Measurements from ENCODE around the gene CD300LF. TPM values are rescaled to one million over a fixed set of nuclear protein-coding genes. Genes with fewer than 3 reads are reported as not detected.

Gene CD300LF
- total and polyA plus RNA-seq, 4 donors: 0.53 to 1.5 (median 0.82) TPM

DNA sequence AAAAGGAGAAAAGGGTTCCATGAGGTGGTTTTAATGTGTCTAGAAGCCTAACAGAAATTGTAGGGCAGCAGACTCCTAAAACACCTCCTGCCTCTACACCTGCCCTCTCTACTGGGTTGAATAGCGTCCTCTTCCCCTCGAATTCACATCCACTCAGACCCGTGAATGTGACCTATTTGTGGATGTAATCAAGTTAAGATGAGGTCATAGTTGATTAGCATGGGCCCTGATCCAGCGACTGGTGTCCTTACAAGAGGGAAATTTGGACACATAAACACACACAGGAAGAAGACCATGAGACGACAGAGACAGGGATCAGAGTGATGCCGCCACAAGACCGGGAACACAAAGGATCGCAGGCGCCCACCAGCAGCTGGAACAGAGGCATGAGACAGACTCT, 13.5 kb downstream of the CD300LF start:
- no peaks in the 10 kb centered on the region for H3K36me3 ChIP-seq (ENCODE audit: control insufficient read depth, insufficient read depth, low read length)
- H3K4me3 ChIP-seq (ENCODE audit: low read depth, low read length): no peak overlapping the region
- no peaks in the 10 kb centered on the region for H3K9me3 ChIP-seq (ENCODE audit: control insufficient read depth, insufficient read depth, low read length)
- WGBS (ENCODE audit: insufficient coverage): 76% methylated on average over 5 of the region's 9 CpGs
- no peak overlapping the region for H3K27ac ChIP-seq (ENCODE audit: low read depth, low read length)
- no peaks in the 10 kb centered on the region for H3K4me1 ChIP-seq (ENCODE audit: control insufficient read depth, insufficient read depth, low read length)
- DNase-seq (ENCODE audit: low read depth in 4 of 6, low spot score in 6 of 6): no peak
- H3K27me3 ChIP-seq (ENCODE audit: control insufficient read depth, insufficient read depth, low read length): no peaks in the 10 kb centered on the region

DNA sequence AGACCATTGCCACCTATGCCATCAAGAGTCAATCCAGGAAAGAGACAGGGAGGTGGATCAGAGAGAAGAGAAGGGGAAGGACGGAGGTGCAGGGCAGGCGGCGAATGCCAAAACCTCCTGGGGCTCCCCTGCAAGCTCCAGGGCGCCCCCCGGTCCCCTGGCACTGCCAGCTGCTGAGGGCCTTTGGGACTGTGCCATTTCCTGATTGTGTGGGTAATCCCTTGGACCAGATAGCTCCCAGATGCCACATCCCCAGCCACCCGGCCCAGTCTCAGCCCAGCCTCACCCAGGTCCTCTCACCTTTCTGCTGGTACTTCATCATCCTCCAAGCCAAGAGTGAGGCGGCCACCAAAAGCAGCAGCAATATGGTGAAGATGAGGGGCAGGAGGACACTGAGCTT, 14.7 kb downstream of the CD300LF start:
- no peaks in the 10 kb centered on the region for H3K36me3 ChIP-seq (ENCODE audit: control insufficient read depth, insufficient read depth, low read length)
- no peaks in the 10 kb centered on the region for H3K27me3 ChIP-seq (ENCODE audit: control insufficient read depth, insufficient read depth, low read length)
- no peak overlapping the region for H3K27ac ChIP-seq (ENCODE audit: low read depth, low read length)
- no peaks in the 10 kb centered on the region for H3K4me1 ChIP-seq (ENCODE audit: control insufficient read depth, insufficient read depth, low read length)
- WGBS (ENCODE audit: insufficient coverage): 84% methylated on average over 7 of the region's 7 CpGs
- no peaks in the 10 kb centered on the region for H3K9me3 ChIP-seq (ENCODE audit: control insufficient read depth, insufficient read depth, low read length)
- no peak for DNase-seq (ENCODE audit: low read depth in 4 of 6, low spot score in 6 of 6)
- H3K4me3 ChIP-seq (ENCODE audit: low read depth, low read length): no peak overlapping the region

DNA sequence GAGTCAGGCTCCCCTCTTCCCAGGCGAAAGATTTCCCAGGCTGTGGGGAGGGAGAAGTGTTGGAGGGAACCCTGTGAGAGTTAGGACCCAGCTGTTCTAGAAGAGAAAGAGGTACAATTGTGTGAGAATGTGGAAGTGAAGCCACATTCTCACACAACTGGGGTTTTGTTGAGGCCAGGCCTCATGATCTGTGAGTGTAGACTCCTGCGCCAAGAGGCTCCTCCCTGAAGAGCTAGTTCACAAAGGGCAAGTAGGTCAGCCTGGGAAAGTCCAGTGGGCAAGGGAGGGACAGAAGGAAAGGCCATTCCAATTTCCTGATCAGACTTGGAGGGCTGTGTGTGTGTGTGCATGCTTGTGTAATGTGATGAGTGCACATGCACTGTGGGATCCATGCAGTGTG, 15.2 kb downstream of the CD300LF start:
- H3K9me3 ChIP-seq (ENCODE audit: control insufficient read depth, insufficient read depth, low read length): no peaks in the 10 kb centered on the region
- no peaks in the 10 kb centered on the region for H3K27me3 ChIP-seq (ENCODE audit: control insufficient read depth, insufficient read depth, low read length)
- H3K36me3 ChIP-seq (ENCODE audit: control insufficient read depth, insufficient read depth, low read length): no peaks in the 10 kb centered on the region
- DNase-seq (ENCODE audit: low read depth in 4 of 6, low spot score in 6 of 6): no peak
- no peaks in the 10 kb centered on the region for H3K4me1 ChIP-seq (ENCODE audit: control insufficient read depth, insufficient read depth, low read length)
- no peak overlapping the region for H3K4me3 ChIP-seq (ENCODE audit: low read depth, low read length)
- 71% methylated on average over 1 of the region's 2 CpGs for WGBS (ENCODE audit: insufficient coverage)
- H3K27ac ChIP-seq (ENCODE audit: low read depth, low read length): no peak overlapping the region

DNA sequence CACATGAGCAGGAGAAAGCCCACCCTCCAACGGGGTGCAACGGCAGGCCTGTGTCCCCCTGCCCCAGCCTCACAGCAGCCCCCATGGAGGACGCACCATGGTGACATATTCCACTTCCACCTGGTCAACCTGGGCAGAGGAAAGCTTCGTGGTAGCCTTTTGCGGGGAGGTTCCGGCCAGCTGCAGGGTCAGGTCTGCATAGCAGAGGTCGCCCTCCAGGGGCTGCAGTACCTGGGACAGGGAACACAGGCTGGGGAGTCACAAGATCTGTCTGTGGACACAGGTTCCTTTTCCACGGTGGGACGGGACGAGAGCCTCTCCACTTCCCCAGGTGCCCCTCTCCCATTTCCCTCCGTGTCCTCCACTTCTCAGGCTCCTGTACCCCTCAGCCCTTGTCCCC, 17.1 kb downstream of the CD300LF start:
- Histone ChIP-seq H3K4me3 (ENCODE audit: low read depth, low read length) (no peak overlapping the region), H3K27me3 (ENCODE audit: control insufficient read depth, insufficient read depth, low read length) (no peaks in the 10 kb centered on the region), H3K4me1 (ENCODE audit: control insufficient read depth, insufficient read depth, low read length) (no peaks in the 10 kb centered on the region), H3K36me3 (ENCODE audit: control insufficient read depth, insufficient read depth, low read length) (no peaks in the 10 kb centered on the region), H3K27ac (ENCODE audit: low read depth, low read length) (no peak overlapping the region), H3K9me3 (ENCODE audit: control insufficient read depth, insufficient read depth, low read length) (no peaks in the 10 kb centered on the region)
- no peak for DNase-seq (ENCODE audit: low read depth in 4 of 6, low spot score in 6 of 6)
- WGBS (ENCODE audit: insufficient coverage): 81% methylated on average over 11 of the region's 11 CpGs

DNA sequence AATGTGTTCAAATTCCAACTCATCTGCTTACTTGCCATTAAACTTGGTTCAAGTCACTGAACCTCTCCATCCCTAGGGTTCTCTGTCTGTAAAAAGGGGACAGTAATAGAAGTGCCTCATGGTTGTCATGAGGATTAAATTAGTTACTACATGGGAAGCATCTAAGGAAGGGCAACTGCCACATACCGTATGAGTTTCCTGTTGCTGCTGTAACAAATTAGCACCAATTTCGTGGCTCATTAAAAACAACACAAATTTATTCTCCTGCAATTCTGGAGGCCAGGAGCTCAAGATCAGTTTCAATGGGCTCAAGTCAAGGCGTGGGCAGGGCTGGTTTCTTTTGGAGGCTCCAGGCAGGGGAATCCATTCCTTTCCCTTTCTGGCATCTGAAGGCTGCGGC, 18.6 kb downstream of the CD300LF start:
- Histone ChIP-seq H3K27ac (ENCODE audit: low read depth, low read length) (no peak overlapping the region), H3K36me3 (ENCODE audit: control insufficient read depth, insufficient read depth, low read length) (no peaks in the 10 kb centered on the region), H3K9me3 (ENCODE audit: control insufficient read depth, insufficient read depth, low read length) (no peaks in the 10 kb centered on the region), H3K4me3 (ENCODE audit: low read depth, low read length) (no peak overlapping the region), H3K4me1 (ENCODE audit: control insufficient read depth, insufficient read depth, low read length) (no peaks in the 10 kb centered on the region), H3K27me3 (ENCODE audit: control insufficient read depth, insufficient read depth, low read length) (peaks cover 2% of the 10 kb centered on the region)
- WGBS (ENCODE audit: insufficient coverage): 82% methylated on average over 4 of the region's 4 CpGs
- DNase-seq (ENCODE audit: low read depth in 4 of 6, low spot score in 6 of 6): no peak

DNA sequence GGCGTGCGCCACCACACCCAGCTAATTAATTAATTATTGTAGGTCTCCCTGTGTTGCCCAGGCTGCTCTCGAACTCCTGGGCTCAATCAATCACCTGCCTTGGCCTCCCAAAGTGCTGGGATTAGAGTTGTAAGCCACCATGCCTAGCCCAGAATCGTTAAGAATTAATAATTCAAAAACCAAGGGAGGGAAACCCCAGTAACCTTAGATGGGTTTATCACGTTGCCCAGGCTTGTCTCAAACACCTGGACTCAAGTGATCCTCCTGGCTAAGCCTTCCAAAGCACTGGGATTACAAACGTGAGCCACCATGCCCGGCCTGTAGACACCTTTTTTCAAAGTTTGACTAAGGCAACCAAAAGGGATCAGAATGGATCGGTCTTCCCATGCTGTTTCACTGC, 21.6 kb downstream of the CD300LF start:
- no peak overlapping the region for H3K27ac ChIP-seq (ENCODE audit: low read depth, low read length)
- H3K27me3 ChIP-seq (ENCODE audit: control insufficient read depth, insufficient read depth, low read length): peaks cover 2% of the 10 kb centered on the region
- no peaks in the 10 kb centered on the region for H3K4me1 ChIP-seq (ENCODE audit: control insufficient read depth, insufficient read depth, low read length)
- H3K9me3 ChIP-seq (ENCODE audit: control insufficient read depth, insufficient read depth, low read length): no peaks in the 10 kb centered on the region
- no peak for DNase-seq (ENCODE audit: low read depth in 4 of 6, low spot score in 6 of 6)
- H3K4me3 ChIP-seq (ENCODE audit: low read depth, low read length): no peak overlapping the region
- 85% methylated on average over 6 of the region's 8 CpGs for WGBS (ENCODE audit: insufficient coverage)
- H3K36me3 ChIP-seq (ENCODE audit: control insufficient read depth, insufficient read depth, low read length): no peaks in the 10 kb centered on the region

DNA sequence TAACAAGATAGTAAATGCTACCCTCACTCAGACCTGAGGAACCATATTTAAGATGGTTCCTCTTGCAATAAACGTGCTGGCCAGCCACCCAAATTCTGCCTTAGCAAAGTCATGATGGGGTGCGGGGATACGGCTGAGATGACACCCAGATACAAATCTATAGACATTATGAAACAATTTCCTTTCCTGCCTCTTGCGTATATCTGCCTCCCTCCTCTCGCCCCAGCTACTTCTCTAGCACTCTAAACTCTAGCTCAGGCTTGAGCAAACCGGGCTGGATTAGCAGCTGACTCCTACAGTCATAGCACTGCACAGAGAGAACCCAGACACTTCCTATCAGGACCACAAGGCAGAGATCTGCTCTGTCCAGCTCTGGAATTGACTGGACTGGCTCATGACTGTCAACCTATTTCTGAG, 22.3 kb downstream of the CD300LF start:
- no peaks in the 10 kb centered on the region for H3K36me3 ChIP-seq (ENCODE audit: control insufficient read depth, insufficient read depth, low read length)
- 79% methylated on average over 6 of the region's 6 CpGs for WGBS (ENCODE audit: insufficient coverage)
- no peak for DNase-seq (ENCODE audit: low read depth in 4 of 6, low spot score in 6 of 6)
- no peaks in the 10 kb centered on the region for H3K9me3 ChIP-seq (ENCODE audit: control insufficient read depth, insufficient read depth, low read length)
- no peak overlapping the region for H3K27ac ChIP-seq (ENCODE audit: low read depth, low read length)
- peaks cover 2% of the 10 kb centered on the region for H3K27me3 ChIP-seq (ENCODE audit: control insufficient read depth, insufficient read depth, low read length)
- no peaks in the 10 kb centered on the region for H3K4me1 ChIP-seq (ENCODE audit: control insufficient read depth, insufficient read depth, low read length)
- no peak overlapping the region for H3K4me3 ChIP-seq (ENCODE audit: low read depth, low read length)

DNA sequence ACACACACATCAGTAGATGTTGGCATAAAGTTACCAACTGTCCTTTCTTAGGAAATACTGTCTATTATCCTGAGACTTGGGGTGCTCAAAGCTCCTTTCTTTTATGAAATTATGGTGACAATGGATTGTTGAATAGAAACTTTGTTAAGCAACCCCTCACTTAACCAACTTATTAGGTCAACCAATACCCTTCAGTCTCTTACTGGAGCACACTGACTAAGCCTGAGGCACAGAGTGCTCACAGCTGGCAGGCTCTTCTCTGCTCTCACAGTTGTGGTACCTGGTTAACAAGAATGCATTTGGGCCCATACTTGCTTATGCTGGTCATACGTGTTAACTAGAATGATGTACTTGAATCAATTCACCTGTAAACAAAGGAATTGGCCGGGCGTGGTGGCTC, 24.8 kb downstream of the CD300LF start:
- peaks cover 2% of the 10 kb centered on the region for H3K27me3 ChIP-seq (ENCODE audit: control insufficient read depth, insufficient read depth, low read length)
- no peaks in the 10 kb centered on the region for H3K36me3 ChIP-seq (ENCODE audit: control insufficient read depth, insufficient read depth, low read length)
- H3K4me1 ChIP-seq (ENCODE audit: control insufficient read depth, insufficient read depth, low read length): no peaks in the 10 kb centered on the region
- no peak overlapping the region for H3K4me3 ChIP-seq (ENCODE audit: low read depth, low read length)
- WGBS (ENCODE audit: insufficient coverage): 82% methylated on average over 3 of the region's 3 CpGs
- H3K9me3 ChIP-seq (ENCODE audit: control insufficient read depth, insufficient read depth, low read length): no peaks in the 10 kb centered on the region
- no peak overlapping the region for H3K27ac ChIP-seq (ENCODE audit: low read depth, low read length)
- no peak for DNase-seq (ENCODE audit: low read depth in 4 of 6, low spot score in 6 of 6)

- no peaks in the 10 kb centered on the region for H3K4me1 ChIP-seq (ENCODE audit: control insufficient read depth, insufficient read depth, low read length)
- peaks cover 2% of the 10 kb centered on the region for H3K27me3 ChIP-seq (ENCODE audit: control insufficient read depth, insufficient read depth, low read length)
- H3K27ac ChIP-seq (ENCODE audit: low read depth, low read length): no peak overlapping the region
- H3K9me3 ChIP-seq (ENCODE audit: control insufficient read depth, insufficient read depth, low read length): no peaks in the 10 kb centered on the region
- no peak overlapping the region for H3K4me3 ChIP-seq (ENCODE audit: low read depth, low read length)
- WGBS (ENCODE audit: insufficient coverage): 68% methylated on average over 4 of the region's 5 CpGs
- no peaks in the 10 kb centered on the region for H3K36me3 ChIP-seq (ENCODE audit: control insufficient read depth, insufficient read depth, low read length)
- DNase-seq (ENCODE audit: low read depth in 4 of 6, low spot score in 6 of 6): no peak
Observed at GRCh38 chr17:74686761-74687160, 26.0 kb downstream of the CD300LF start.

DNA sequence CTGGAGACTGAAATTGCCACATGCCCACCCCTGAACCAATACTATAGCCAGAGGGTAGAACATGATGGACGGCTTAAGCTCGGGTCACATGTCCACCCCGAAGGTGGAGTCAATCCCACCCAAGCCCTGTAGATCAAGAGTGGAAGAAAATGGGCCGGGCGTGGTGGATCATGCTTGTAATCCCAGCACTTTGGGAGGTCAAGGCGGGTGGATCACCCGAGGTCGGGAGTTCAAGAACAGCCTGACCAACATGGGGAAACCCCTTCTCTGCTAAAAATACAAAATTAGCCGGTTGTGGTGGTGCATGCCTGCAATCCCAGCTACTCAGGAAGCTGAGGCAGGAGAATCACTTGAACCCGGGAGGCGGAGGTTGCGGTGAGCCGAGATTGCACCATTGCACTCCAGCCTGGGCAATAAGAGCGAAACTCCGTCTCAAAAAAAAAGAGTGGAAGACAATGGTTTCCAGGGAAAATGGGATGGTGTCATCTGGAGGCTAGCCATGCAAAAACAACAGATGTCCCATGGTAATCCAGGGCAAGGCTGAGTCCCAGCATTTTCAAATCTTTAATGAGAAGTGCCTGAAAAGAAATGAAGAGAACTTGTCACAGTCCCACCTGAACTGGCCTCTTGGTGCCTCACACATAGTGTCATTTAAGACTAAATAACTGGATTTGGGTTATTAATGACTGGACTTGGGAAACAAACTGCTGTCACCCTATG, 30.1 kb downstream of the CD300LF start:
- no peak for DNase-seq (ENCODE audit: low read depth in 4 of 6, low spot score in 6 of 6)
- Histone ChIP-seq H3K9me3 (ENCODE audit: control insufficient read depth, insufficient read depth, low read length) (no peaks in the 10 kb centered on the region), H3K36me3 (ENCODE audit: control insufficient read depth, insufficient read depth, low read length) (no peaks in the 10 kb centered on the region), H3K4me3 (ENCODE audit: low read depth, low read length) (no peak overlapping the region), H3K27me3 (ENCODE audit: control insufficient read depth, insufficient read depth, low read length) (no peaks in the 10 kb centered on the region), H3K4me1 (ENCODE audit: control insufficient read depth, insufficient read depth, low read length) (peaks cover under 1% of the 10 kb centered on the region), H3K27ac (ENCODE audit: low read depth, low read length) (no peak overlapping the region)
- WGBS (ENCODE audit: insufficient coverage): 73% methylated on average over 11 of the region's 15 CpGs

All from spinal cord (tissue), 10 donors.